ENCODE measurements around the gene GRPR. TPM values are rescaled to one million over a fixed set of nuclear protein-coding genes. Genes with fewer than 3 reads are reported as not detected.

The GRPR gene
- total RNA-seq, 1 experiment from 2014 or later = 28.8 TPM

- Histone ChIP-seq H2BK120ac (ENCODE audit: low read depth, low read length, poor library complexity, severe bottlenecking) (no peak overlapping the region), H3K4me1 (ENCODE audit: insufficient read depth, low read length) (peaks cover 8% of the 10 kb centered on the region; the same call in 1 of the 2 replicates), H2AFZ (ENCODE audit: low read length) (no peak overlapping the region), H4K5ac (ENCODE audit: insufficient read length, low read depth, low read length) (no peak overlapping the region), H2BK15ac (ENCODE audit: low read depth, low read length) (no peak overlapping the region), H4K8ac (replicated peaks; ENCODE audit: insufficient read length, low read depth, low read length) (no peak overlapping the region), H3K27ac (ENCODE audit: insufficient read length, low read depth, low read length) (no peak overlapping the region), H3K27me3 (ENCODE audit: insufficient read depth, low read length) (no peaks in the 10 kb centered on the region), H2BK5ac (ENCODE audit: insufficient read length, low read length) (no peak overlapping the region), H3K18ac (ENCODE audit: insufficient read length, low read depth, low read length) (no peak overlapping the region), H3K4me2 (ENCODE audit: insufficient read depth, insufficient read length, low read length) (no peak overlapping the region), H3K79me2 (ENCODE audit: insufficient read depth, low read length) (peaks cover 40% of the 10 kb centered on the region), H3T11ph (ENCODE audit: low read length) (no peak overlapping the region), H3K9me3 (ENCODE audit: control insufficient read depth, low read depth, low read length) (no peaks in the 10 kb centered on the region), H2BK20ac (ENCODE audit: low read depth, low read length, poor library complexity, severe bottlenecking) (no peak overlapping the region), H3K56ac (ENCODE audit: insufficient read length, low read depth, low read length) (no peak overlapping the region), H2AK5ac (ENCODE audit: insufficient read length, low read length) (no peak overlapping the region), H3K23me2 (ENCODE audit: insufficient read length, low read depth, low read length, poor library complexity, severe bottlenecking) (no peaks in the 10 kb centered on the region), H4K91ac (ENCODE audit: insufficient read length, low read depth, low read length) (no peak overlapping the region), H3K14ac (ENCODE audit: insufficient read depth, low read length) (no peak overlapping the region), H3K9ac (ENCODE audit: extremely low read depth, insufficient read length, low read length) (no peak overlapping the region), H3K23ac (ENCODE audit: insufficient read length, low read depth, low read length) (no peak overlapping the region), H3K79me1 (ENCODE audit: insufficient read depth, low read depth, low read length, poor library complexity, severe bottlenecking) (peaks cover 6% of the 10 kb centered on the region), H4K20me1 (ENCODE audit: control insufficient read depth, insufficient read depth, insufficient read length) (no peaks in the 10 kb centered on the region), H3K4ac (ENCODE audit: low read depth, low read length) (no peak overlapping the region), H2BK12ac (ENCODE audit: insufficient read length, low read depth, low read length) (no peak overlapping the region)
- peaks cover 8% of the 10 kb centered on the region in 2 experiments; a peak in 4 of 5 replicates for H3K9me3 Mint-ChIP-seq
- no peak for TF ChIP-seq CTCF (conservative IDR thresholded peaks at IDR 0.05)
- H3K36me3 Mint-ChIP-seq (ENCODE audit: insufficient read depth in 1 of 3, low read depth in 3 of 3) = peaks cover 23 to 62% (median 59%) of the 10 kb centered on the region in 3 experiments
- no peak for DNase-seq
- H3K27ac Mint-ChIP-seq = no peak overlapping the region
- peaks cover 7 to 9% of the 10 kb centered on the region in 2 experiments; a peak in 3 of 4 replicates for H3K4me1 Mint-ChIP-seq
- H3K27me3 Mint-ChIP-seq (ENCODE audit: low read depth) = no peaks in the 10 kb centered on the region
- H3K4me3 Mint-ChIP-seq = no peak overlapping the region
Observed at GRCh38 chrX:16145656-16146055, 22.3 kb downstream of the GRPR start.
